ACC112 (cell line): ENCODE data around the gene PTPRG.
A peak's percentile ranks its signal among the peaks of the same experiment; 100 is the strongest.

Experiments
- H2AFZ ChIP-seq: fragments of 200-600 bp; sonication (generic); one replicate; pipeline ENCODE4 v1.6.0; 2017; ENCODE audit warnings: antibody characterized with exemption, low read length; ENCODE audit not compliant: unreplicated experiment
- H3K27ac ChIP-seq: fragments of 200-600 bp; sonication (generic); 2 replicates; pipeline ENCODE4 v1.5.1; 2014; ENCODE audit warnings: low read depth, mild to moderate bottlenecking, antibody characterized with exemption, low read length, moderate library complexity
- H3K27me3 ChIP-seq: fragments of 200-600 bp; sonication (generic); 2 replicates; pipeline ENCODE4 v1.6.1; 2014; ENCODE audit warnings: mild to moderate bottlenecking, antibody characterized with exemption, low read length, moderate library complexity, mixed read lengths; ENCODE audit not compliant: insufficient read depth
- H3K36me3 ChIP-seq: fragments of 200-600 bp; sonication (generic); 2 replicates; pipeline ENCODE4 v1.6.1; 2016; ENCODE audit warnings: mild to moderate bottlenecking, antibody characterized with exemption, low read length, moderate library complexity, mixed read lengths; ENCODE audit not compliant: insufficient read depth
- H3K4me1 ChIP-seq: fragments of 200-600 bp; sonication (generic); one replicate; pipeline ENCODE4 v1.6.1; 2016; ENCODE audit warnings: low read length, mixed read lengths; ENCODE audit not compliant: insufficient read depth, unreplicated experiment, control insufficient read depth
- H3K4me3 ChIP-seq: fragments of 200-600 bp; sonication (generic); 2 replicates; pipeline ENCODE4 v1.5.1; 2014; ENCODE audit warnings: mild to moderate bottlenecking, low read depth, low read length
- H3K79me2 ChIP-seq: fragments of 200-600 bp; sonication (generic); one replicate; pipeline ENCODE4 v1.6.0; 2016; ENCODE audit warnings: low read length; ENCODE audit not compliant: control insufficient read depth, unreplicated experiment, insufficient read depth

Gene PTPRG

DNA sequence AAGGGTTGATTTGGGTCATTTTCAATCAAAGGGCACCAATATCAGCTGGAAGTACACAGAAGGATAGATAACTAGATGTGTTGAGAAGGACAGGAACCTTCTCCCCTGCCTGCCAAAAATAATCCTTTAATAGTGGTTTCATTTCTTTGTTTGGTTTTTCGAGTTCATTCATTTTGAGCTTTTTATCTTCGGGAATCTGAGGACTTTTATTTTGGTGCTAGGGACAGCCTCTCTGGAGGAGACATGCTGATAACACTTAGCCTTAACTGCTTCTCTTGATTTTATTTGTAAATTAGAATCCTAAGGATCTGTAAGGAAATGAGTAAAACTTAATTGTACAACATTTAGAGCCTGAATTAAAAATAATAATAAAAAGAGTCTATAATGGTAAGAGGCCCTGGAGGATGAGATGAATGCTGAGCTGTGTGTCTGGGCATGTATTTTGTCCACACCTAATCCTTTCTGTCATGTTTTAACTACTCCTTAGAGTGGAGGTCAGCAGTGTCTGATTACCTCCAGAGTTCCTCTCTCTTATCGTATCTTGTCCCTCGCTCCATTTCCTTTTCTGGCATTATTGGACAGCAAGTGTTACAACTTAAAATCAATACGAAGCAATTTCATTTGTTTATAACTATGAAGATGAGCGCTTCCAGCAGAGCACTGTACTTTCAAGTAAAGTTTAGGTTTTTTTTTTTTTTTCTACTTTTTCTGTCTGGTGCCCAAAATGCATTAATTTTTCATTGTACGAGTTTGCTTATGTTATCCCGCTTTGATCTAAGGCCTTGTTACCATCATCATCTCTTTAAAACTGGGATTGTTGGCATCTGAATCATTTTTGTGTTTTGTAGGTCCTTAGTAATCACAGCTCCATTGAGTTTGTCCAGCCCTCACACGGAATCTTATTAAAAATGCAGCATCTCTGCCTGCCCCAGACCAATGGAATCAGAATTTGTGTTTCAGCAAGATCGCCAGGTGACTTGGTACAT is 22.8 kb downstream of the PTPRG start:
- H3K4me3 ChIP-seq: no peak overlapping the region
- no peaks in the 10 kb centered on the region for H3K36me3 ChIP-seq
- H3K79me2 ChIP-seq: peaks cover 28% of the 10 kb centered on the region
- no peaks in the 10 kb centered on the region for H3K27me3 ChIP-seq
- no peak overlapping the region for H2AFZ ChIP-seq
- H3K4me1 ChIP-seq: peaks cover under 1% of the 10 kb centered on the region
- no peak overlapping the region for H3K27ac ChIP-seq

- H3K4me3 ChIP-seq: no peak overlapping the region
- H3K79me2 ChIP-seq: peaks cover 37% of the 10 kb centered on the region
- peak overlapping the region; percentile 65 for H3K27ac ChIP-seq
- no peak overlapping the region for H2AFZ ChIP-seq
- no peaks in the 10 kb centered on the region for H3K36me3 ChIP-seq
- peaks cover 22% of the 10 kb centered on the region for H3K4me1 ChIP-seq
- no peaks in the 10 kb centered on the region for H3K27me3 ChIP-seq
Measured at GRCh38 chr3:61589856-61590255, 28.5 kb downstream of the PTPRG start.

DNA sequence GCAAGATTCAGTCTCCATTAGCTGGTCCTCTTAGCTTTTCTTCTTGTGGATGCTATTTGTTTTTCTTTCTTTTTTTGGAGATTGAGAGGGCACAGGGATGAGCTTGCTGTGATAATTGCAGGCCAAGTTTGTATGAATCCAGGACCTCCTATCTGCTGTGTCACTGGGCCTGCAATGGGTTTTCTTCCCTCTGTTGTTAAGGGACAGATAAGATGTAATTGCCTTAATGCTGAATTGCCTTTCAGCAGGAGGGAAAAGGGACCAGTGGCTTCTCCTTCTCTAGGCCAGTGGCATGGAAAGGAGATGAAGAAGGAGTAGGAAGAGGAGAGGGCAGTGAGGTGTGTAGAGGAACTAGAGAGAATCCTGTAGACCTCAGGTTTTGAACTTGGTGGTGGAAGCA is 29.9 kb downstream of the PTPRG start:
- H2AFZ ChIP-seq: no peak overlapping the region
- H3K4me3 ChIP-seq: no peak overlapping the region
- peaks cover 44% of the 10 kb centered on the region for H3K79me2 ChIP-seq
- no peaks in the 10 kb centered on the region for H3K27me3 ChIP-seq
- H3K4me1 ChIP-seq: peaks cover 36% of the 10 kb centered on the region
- no peaks in the 10 kb centered on the region for H3K36me3 ChIP-seq
- no peak overlapping the region for H3K27ac ChIP-seq

GRCh38 chr3:61593446-61594029 is 32.2 kb downstream of the PTPRG start:
- Histone ChIP-seq H3K79me2 (peaks cover 54% of the 10 kb centered on the region), H3K27me3 (no peaks in the 10 kb centered on the region), H3K36me3 (no peaks in the 10 kb centered on the region), H3K4me3 (no peak overlapping the region), H2AFZ (no peak overlapping the region), H3K4me1 (peaks cover 38% of the 10 kb centered on the region), H3K27ac (no peak overlapping the region)

GRCh38 chr3:61594144-61594963 is 33.0 kb downstream of the PTPRG start:
- Histone ChIP-seq H3K27ac (peak overlapping the region; percentile 70), H3K36me3 (no peaks in the 10 kb centered on the region), H3K4me3 (peak overlapping the region; percentile 75), H3K79me2 (peaks cover 60% of the 10 kb centered on the region), H2AFZ (peak overlapping the region; percentile 43), H3K4me1 (peaks cover 35% of the 10 kb centered on the region), H3K27me3 (no peaks in the 10 kb centered on the region)

DNA sequence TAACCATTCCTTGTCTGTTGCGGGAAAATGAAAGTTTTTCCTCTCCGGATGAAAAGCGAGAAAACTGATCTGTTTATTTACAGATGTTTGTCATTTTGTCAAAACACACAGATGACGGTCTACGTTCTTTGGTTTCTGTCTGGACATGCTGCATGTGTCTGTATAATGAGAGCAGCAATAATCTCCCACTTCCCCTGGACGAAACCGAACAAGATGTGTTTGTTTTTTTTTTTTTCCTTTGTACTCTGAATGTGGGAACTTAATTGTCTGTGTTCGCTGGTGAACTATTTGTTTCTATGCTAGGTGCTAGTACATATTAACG is 33.6 kb downstream of the PTPRG start:
- Histone ChIP-seq H3K4me3 (peak overlapping the region; percentile 75), H3K27ac (peak overlapping the region; percentile 70), H2AFZ (peak overlapping the region; percentile 43), H3K4me1 (peaks cover 30% of the 10 kb centered on the region), H3K79me2 (peaks cover 60% of the 10 kb centered on the region), H3K36me3 (no peaks in the 10 kb centered on the region), H3K27me3 (no peaks in the 10 kb centered on the region)

- Histone ChIP-seq H3K36me3 (no peaks in the 10 kb centered on the region), H3K4me3 (peak overlapping the region; percentile 75)
Measured at GRCh38 chr3:61595288-61595687, 33.9 kb downstream of the PTPRG start.

GRCh38 chr3:61595826-61596225 is 34.5 kb downstream of the PTPRG start:
- H3K36me3 ChIP-seq: no peaks in the 10 kb centered on the region
- H3K27me3 ChIP-seq: no peaks in the 10 kb centered on the region
- no peak overlapping the region for H3K4me3 ChIP-seq
- H3K4me1 ChIP-seq: peaks cover 31% of the 10 kb centered on the region
- no peak overlapping the region for H2AFZ ChIP-seq
- H3K27ac ChIP-seq: peak overlapping the region; percentile 70
- peaks cover 61% of the 10 kb centered on the region for H3K79me2 ChIP-seq

More at GRCh38 chr3:61595288-61595687, 33.9 kb downstream of the PTPRG start:
- H3K27me3 ChIP-seq: no peaks in the 10 kb centered on the region
- H3K79me2 ChIP-seq: peaks cover 60% of the 10 kb centered on the region
- H2AFZ ChIP-seq: peak overlapping the region; percentile 43
- peaks cover 28% of the 10 kb centered on the region for H3K4me1 ChIP-seq
- H3K27ac ChIP-seq: peak overlapping the region; percentile 70

- Histone ChIP-seq H3K79me2 (peaks cover 49% of the 10 kb centered on the region), H3K4me3 (no peak overlapping the region), H3K4me1 (peaks cover 31% of the 10 kb centered on the region), H3K27me3 (no peaks in the 10 kb centered on the region), H3K27ac (no peak overlapping the region), H3K36me3 (no peaks in the 10 kb centered on the region), H2AFZ (no peak overlapping the region)
Measured at GRCh38 chr3:61597906-61598305, 36.5 kb downstream of the PTPRG start.

GRCh38 chr3:61600195-61600594 is 38.8 kb downstream of the PTPRG start:
- H2AFZ ChIP-seq: no peak overlapping the region
- no peak overlapping the region for H3K27ac ChIP-seq
- peaks cover 37% of the 10 kb centered on the region for H3K79me2 ChIP-seq
- peaks cover 15% of the 10 kb centered on the region for H3K4me1 ChIP-seq
- no peak overlapping the region for H3K4me3 ChIP-seq
- H3K36me3 ChIP-seq: no peaks in the 10 kb centered on the region; the same call in 1 of the 2 replicates
- H3K27me3 ChIP-seq: no peaks in the 10 kb centered on the region
